SU-DHL-6 (cell line): Measurements from ENCODE around the gene MROH7.

ENCODE experiments used
- H2AFZ ChIP-seq: fragments of 200-600 bp; sonication (generic); 2 replicates; pipeline ENCODE4 v1.6.1; 2014; ENCODE audit warnings: low read depth, mild to moderate bottlenecking, moderate library complexity, mixed read lengths, antibody characterized with exemption, low read length; ENCODE audit not compliant: severe bottlenecking
- H3F3A ChIP-seq: fragments of 200-600 bp; shearing (Covaris generic); 2 replicates; pipeline ENCODE4 v1.6.0; 2016; ENCODE audit warnings: antibody characterized with exemption, mild to moderate bottlenecking; ENCODE audit not compliant: insufficient read depth
- H3K27ac ChIP-seq: fragments of 200-600 bp; sonication (generic); 2 replicates; pipeline ENCODE4 v1.5.1; 2016; ENCODE audit warnings: low read depth, mild to moderate bottlenecking, low read length, moderate library complexity, mixed read lengths
- H3K27me3 ChIP-seq: fragments of 200-600 bp; sonication (generic), shearing (Covaris generic); 2 replicates; pipeline ENCODE4 v1.6.0; 2014; ENCODE audit warnings: mild to moderate bottlenecking, low read length
- H3K36me3 ChIP-seq: fragments of 200-600 bp; sonication (generic); 2 replicates; pipeline ENCODE4 v1.6.1; 2014; ENCODE audit warnings: mild to moderate bottlenecking, low read length, mixed read lengths
- H3K4me2 ChIP-seq: fragments of 300-600, 200-600 bp; shearing (Covaris generic), sonication (generic); 2 replicates; pipeline ENCODE4 v1.6.0; 2014; ENCODE audit warnings: low read length, low read depth, mild to moderate bottlenecking; ENCODE audit not compliant: poor library complexity, severe bottlenecking
- H3K4me3 ChIP-seq: fragments of 200-600 bp; sonication (generic); 2 replicates; pipeline ENCODE4 v1.5.1; 2014; ENCODE audit warnings: antibody characterized with exemption, low read length, mild to moderate bottlenecking, mixed read lengths; ENCODE audit not compliant: insufficient read depth, poor library complexity, severe bottlenecking
- H3K79me2 ChIP-seq: fragments of 200-600 bp; sonication (generic); 2 replicates; pipeline ENCODE4 v1.6.1; 2014; ENCODE audit warnings: mild to moderate bottlenecking, low read length, moderate library complexity; ENCODE audit not compliant: insufficient read depth
- H3K9ac ChIP-seq: fragments of 200-600 bp; sonication (generic); 2 replicates; pipeline ENCODE4 v1.7.0; 2014; ENCODE audit warnings: mild to moderate bottlenecking, low read length
- H3K9me2 ChIP-seq: fragments of 200-600 bp; sonication (generic); replicated peaks from 2 replicates; pipeline ENCODE4 v1.6.1; 2014; ENCODE audit warnings: low read length; ENCODE audit not compliant: insufficient read depth
- H3K9me3 ChIP-seq: fragments of 200-600 bp; sonication (generic); 2 replicates; pipeline ENCODE4 v1.6.1; 2014; ENCODE audit warnings: low read length, mixed read lengths; ENCODE audit not compliant: insufficient read depth
- H4K20me1 ChIP-seq: fragments of 200-600 bp; sonication (generic); 2 replicates; pipeline ENCODE4 v1.6.1; 2014; ENCODE audit warnings: low read depth, mild to moderate bottlenecking, antibody characterized with exemption, low read length, moderate library complexity, mixed read lengths
- EZH2phosphoT487 ChIP-seq: fragments of 200-600 bp; sonication (generic), shearing (Covaris generic); conservative IDR thresholded peaks from 2 replicates; pipeline ENCODE4 v1.6.1; 2018; ENCODE audit warnings: mild to moderate bottlenecking, antibody characterized with exemption, low read length, moderate library complexity, mixed read lengths
- TF ChIP-seq, protein P1 (sequence below): fragments of 200-600 bp; sonication (generic); IDR thresholded peaks from one replicate; pipeline ENCODE4 v1.5.1; 2017; ENCODE audit warnings: antibody characterized with exemption, mild to moderate bottlenecking, low read length, moderate library complexity; ENCODE audit not compliant: insufficient read depth, poor library complexity, severe bottlenecking

Gene MROH7

DNA sequence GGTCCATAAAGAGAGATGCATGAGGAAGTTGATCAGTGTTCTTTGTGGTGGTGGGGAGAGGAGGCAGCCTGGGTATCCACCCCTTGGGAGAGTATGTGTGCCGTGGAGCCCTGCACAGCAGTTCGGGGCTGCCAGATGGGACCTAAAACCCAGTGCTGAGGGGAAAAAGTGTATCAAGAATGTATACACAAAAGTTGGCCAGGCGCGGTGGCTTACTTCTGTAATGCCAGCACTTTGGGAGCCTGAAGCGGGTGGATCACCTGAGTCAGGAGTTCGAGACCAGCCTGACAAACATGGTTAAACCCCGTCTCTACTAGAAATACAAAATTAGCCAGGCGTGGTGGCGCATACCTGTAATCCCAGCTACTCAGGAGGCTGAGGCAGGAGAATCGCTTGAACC, 70.0 kb downstream of the MROH7 start:
- Histone ChIP-seq H3K9ac (no peak overlapping the region), H3K27ac (no peak overlapping the region), H3K36me3 (no peaks in the 10 kb centered on the region), H3F3A (no peaks in the 10 kb centered on the region), H3K79me2 (peaks cover 8% of the 10 kb centered on the region), H3K4me3 (no peak overlapping the region), H3K9me3 (no peaks in the 10 kb centered on the region), H4K20me1 (no peaks in the 10 kb centered on the region), H3K4me2 (no peak overlapping the region), H2AFZ (no peak overlapping the region), H3K9me2 (no peaks in the 10 kb centered on the region), H3K27me3 (no peaks in the 10 kb centered on the region)
- TF ChIP-seq, protein P1, sequence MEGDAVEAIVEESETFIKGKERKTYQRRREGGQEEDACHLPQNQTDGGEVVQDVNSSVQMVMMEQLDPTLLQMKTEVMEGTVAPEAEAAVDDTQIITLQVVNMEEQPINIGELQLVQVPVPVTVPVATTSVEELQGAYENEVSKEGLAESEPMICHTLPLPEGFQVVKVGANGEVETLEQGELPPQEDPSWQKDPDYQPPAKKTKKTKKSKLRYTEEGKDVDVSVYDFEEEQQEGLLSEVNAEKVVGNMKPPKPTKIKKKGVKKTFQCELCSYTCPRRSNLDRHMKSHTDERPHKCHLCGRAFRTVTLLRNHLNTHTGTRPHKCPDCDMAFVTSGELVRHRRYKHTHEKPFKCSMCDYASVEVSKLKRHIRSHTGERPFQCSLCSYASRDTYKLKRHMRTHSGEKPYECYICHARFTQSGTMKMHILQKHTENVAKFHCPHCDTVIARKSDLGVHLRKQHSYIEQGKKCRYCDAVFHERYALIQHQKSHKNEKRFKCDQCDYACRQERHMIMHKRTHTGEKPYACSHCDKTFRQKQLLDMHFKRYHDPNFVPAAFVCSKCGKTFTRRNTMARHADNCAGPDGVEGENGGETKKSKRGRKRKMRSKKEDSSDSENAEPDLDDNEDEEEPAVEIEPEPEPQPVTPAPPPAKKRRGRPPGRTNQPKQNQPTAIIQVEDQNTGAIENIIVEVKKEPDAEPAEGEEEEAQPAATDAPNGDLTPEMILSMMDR, result no peak

DNA sequence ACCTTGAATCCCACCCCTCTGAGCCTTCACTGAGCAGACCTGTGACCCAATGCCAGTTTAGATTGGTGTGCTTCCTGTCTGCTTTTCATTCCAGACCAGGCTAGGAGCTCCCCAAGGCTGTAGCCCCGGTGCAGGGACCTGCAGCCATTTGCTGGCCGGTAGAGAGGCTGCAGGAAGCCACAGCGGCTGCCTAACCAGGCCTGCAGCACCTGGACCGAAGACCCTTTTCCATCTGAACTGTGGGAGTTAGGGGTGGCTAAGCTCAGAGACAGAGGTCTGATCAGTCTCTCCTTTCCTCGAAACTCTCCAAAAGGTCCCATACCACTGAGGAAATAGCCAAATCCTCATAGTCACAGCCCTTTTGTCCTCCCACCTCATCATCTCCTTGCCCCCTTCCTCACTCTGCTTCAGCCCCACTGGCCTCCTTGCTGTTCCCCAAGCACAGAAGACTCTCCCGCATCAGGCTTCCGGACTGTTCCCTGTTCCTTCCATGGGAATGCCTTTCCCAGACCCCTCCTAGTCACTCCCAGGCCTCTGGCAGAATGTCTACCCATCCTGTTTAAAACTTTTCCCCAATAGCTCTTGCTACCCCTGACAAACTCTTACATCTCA, 73.4 kb downstream of the MROH7 start:
- Histone ChIP-seq H3K27ac (no peak overlapping the region), H3K4me2 (peak overlapping the region; percentile 50)

DNA sequence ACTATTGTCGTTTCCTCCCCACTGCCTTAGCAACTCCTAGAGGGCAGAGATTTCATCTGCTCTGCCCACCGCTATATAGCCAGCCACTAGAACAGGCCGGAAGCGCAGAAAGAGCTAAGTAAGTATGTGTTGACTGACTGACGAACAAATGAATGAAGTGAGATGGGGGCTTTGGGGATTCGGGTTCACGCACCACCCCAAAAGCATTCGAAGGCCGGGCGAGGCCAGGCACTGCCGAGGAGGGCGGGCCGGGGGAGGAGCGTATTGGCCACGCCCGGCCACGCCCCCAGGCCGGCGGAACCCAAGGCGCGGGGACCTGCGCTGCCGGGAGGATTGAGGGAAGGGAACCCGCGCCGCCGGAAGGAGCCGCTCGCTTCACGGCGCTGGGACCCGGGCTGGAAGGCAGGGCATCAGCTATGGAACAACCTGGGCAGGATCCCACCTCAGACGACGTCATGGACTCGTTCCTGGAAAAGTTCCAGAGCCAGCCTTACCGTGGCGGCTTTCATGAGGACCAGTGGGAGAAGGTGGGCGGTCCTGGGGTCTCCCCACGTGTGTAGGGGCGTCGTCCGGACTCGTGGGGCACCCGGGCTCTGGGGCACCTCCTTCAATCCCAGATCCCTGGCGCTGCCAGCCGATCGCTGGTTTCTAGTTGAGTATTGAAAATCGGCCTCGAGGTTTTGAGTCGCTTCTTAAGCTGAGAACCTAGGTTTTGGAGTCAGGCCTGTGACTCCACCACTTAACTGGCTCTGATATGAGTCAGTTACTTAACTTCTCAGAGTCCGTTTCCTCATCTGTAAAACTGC, 74.1 kb downstream of the MROH7 start, which contains the start of gene TTC4:
Gene TTC4, plus strand, starts transcription at position 369 of the 806 bp plus-strand sequence. Its CDS starts 48 bp downstream, at position 417.
- Histone ChIP-seq H3K27ac (no peak within 1 kb of the TSS), H3K4me2 (peak within 1 kb of the TSS; percentile 84), H3F3A (no peaks in the 10 kb centered on the region), H2AFZ (peak within 1 kb of the TSS; percentile 79), H3K36me3 (0 out of 2 replicates have a peak, but pooled peaks cover 6% of the 10 kb centered on the region), H3K9ac (peak within 1 kb of the TSS; percentile 76), H3K79me2 (peaks cover 19% of the 10 kb centered on the region), H3K27me3 (no peaks in the 10 kb centered on the region), H3K4me3 (peak within 1 kb of the TSS; percentile 80), H3K9me2 (no peaks in the 10 kb centered on the region), H3K9me3 (no peaks in the 10 kb centered on the region), H4K20me1 (no peaks in the 10 kb centered on the region)
- TF ChIP-seq, protein P1, result no peak
- no peak for TF ChIP-seq EZH2phosphoT487

More for the DNA sequence above, 73.4 kb downstream of the MROH7 start:
- Histone ChIP-seq H2AFZ (peak overlapping the region; percentile 68), H3F3A (no peaks in the 10 kb centered on the region), H3K9me3 (no peaks in the 10 kb centered on the region), H3K9me2 (no peaks in the 10 kb centered on the region), H4K20me1 (no peaks in the 10 kb centered on the region), H3K9ac (peak overlapping the region; percentile 76), H3K79me2 (peaks cover 19% of the 10 kb centered on the region), H3K4me3 (no peak overlapping the region), H3K36me3 (no peaks in the 10 kb centered on the region), H3K27me3 (no peaks in the 10 kb centered on the region)
- TF ChIP-seq EZH2phosphoT487, result no peak
- TF ChIP-seq, protein P1, result no peak
